Spleen (tissue), 11 donors: Measurements from ENCODE around the gene EFS. TPM values are rescaled to one million over a fixed set of nuclear protein-coding genes. Genes with fewer than 3 reads are reported as not detected.
"Not testable (repeated sequence)": the region's sequence is repeated elsewhere in the genome, so short reads cannot be mapped to it uniquely, and the experiment has no call there.

Experiments
- DNase-seq: peaks from one replicate; pipeline ENCODE4 v3.0.0-alpha.2; 2020
- H3K27ac ChIP-seq, 8 donors: fragments of 200-600 bp; sonication (generic) in 7 of 8; 1 replicate in 4 of 8; 2 replicates in 4 of 8; pipeline versions ENCODE4 v1.5.0 to v1.8.0; 2016 to 2021; ENCODE audit warnings: inconsistent platforms in 4 of 8, mild to moderate bottlenecking in 4 of 8, moderate library complexity in 1 of 8
- H3K27me3 ChIP-seq, 7 donors: fragments of 200-600 bp; sonication (generic) in 6 of 7; replicated peaks in 1 of 7; 1 replicate in 4 of 7; 2 replicates in 3 of 7; pipeline versions ENCODE4 v1.5.0 to v1.8.0; 2016 to 2021; ENCODE audit warnings: inconsistent platforms in 3 of 7, mild to moderate bottlenecking in 1 of 7
- H3K36me3 ChIP-seq, 6 donors: fragments of 200-600 bp; sonication (generic) in 5 of 6; 1 replicate in 4 of 6; 2 replicates in 2 of 6; pipeline versions ENCODE4 v1.5.0 to v1.8.0; 2016 to 2021; ENCODE audit warnings: inconsistent platforms in 2 of 6
- H3K4me1 ChIP-seq, 6 donors: fragments of 200-600 bp; sonication (generic) in 5 of 6; 1 replicate in 3 of 6; 2 replicates in 3 of 6; pipeline versions ENCODE4 v1.5.0 to v1.8.0; 2016 to 2021; ENCODE audit warnings: inconsistent platforms in 3 of 6
- H3K4me3 ChIP-seq, 8 donors: fragments of 200-600 bp; sonication (generic) in 7 of 8; 1 replicate in 4 of 8; 2 replicates in 4 of 8; pipeline versions ENCODE4 v1.5.0 to v1.8.0; 2016 to 2021; ENCODE audit warnings: inconsistent platforms in 4 of 8, mild to moderate bottlenecking in 4 of 8, moderate library complexity in 2 of 8
- H3K9me3 ChIP-seq, 8 donors: fragments of 200-600 bp; sonication (generic) in 7 of 8; 1 replicate in 4 of 8; 2 replicates in 4 of 8; pipeline versions ENCODE4 v1.5.0 to v1.8.0; 2016 to 2021; ENCODE audit warnings: inconsistent platforms in 4 of 8
- CTCF ChIP-seq, 11 experiments: fragments of 200-600 bp in 7 of 11; fragments of 450-650 bp in 4 of 11; sonication (generic) in 4 of 11; IDR thresholded peaks in 8 of 11; conservative IDR thresholded peaks in 3 of 11; 1 replicate in 7 of 11; 2 replicates in 4 of 11; pipeline versions ENCODE4 v1.4.0 to v1.8.0; 2016 to 2021; ENCODE audit warnings: antibody characterized with exemption in 11 of 11, inconsistent platforms in 4 of 11, mild to moderate bottlenecking in 1 of 11
- POLR2A ChIP-seq, 3 donors: fragments of 450-650 bp; IDR thresholded peaks; one replicate each; pipeline ENCODE4 v1.5.1; 2017; ENCODE audit warnings: antibody characterized with exemption in 3 of 3, mild to moderate bottlenecking in 1 of 3
- POLR2AphosphoS5 ChIP-seq, 3 donors: sonication (generic); formaldehyde crosslinking; IDR thresholded peaks; one replicate each; pipeline ENCODE4 v1.5.1; 2017; ENCODE audit warnings: antibody characterized with exemption in 3 of 3
- whole genome bisulfite sequencing, 5 donors: extraction: QIAGEN DNeasy Blood & Tissue Kit in 3 of 5; methylation state at CpG; one replicate each; pipeline versions ENCODE4 v1.1.5 to v1.1.7; 2013 to 2018; 5-methylcytosine and 5-hydroxymethylcytosine counted together
- intact Hi-C: fragments of 100-400 bp; cut with DNase I; formaldehyde crosslinking; loops from one replicate; pipeline ENCODE4 v1.15.0; 2023; ENCODE audit warnings: low total_unique reads
- polyA plus RNA-seq, 3 donors: library from polyadenylated mRNA; stranded (reverse); fragments of 200-250 nt; gene quantifications; one replicate each; pipeline ENCODE4 v1.2.1, GENCODE V29; 2013
- total RNA-seq, 7 donors: library from RNA; depleted of rRNA in 3 of 7; stranded (reverse); fragments of >200 nt in 3 of 7; fragmentation: NEBNext Ultra II Directional in 4 of 7; extraction: Animal tissue kit (Norgen Biotek cat#: 25700) in 4 of 7; gene quantifications; one replicate each; pipeline versions ENCODE4 v1.1.0 to v1.2.1, GENCODE V29; 2016 to 2021
- donor health status: healthy with polysubstance abuse.
- donor health status: DM: no; HTN: no; CAD: no; lungs with moderate emphysema.
- donor health status: DM: no; HTN: no; CAD: no.
- donor health status: Bipolar disorder and iron deficiency.
- donor health status: healthy.
- donor health status: DM: no; HTN: no; CAD: no.
- donor health status: DM: yes; HTN: yes; CAD: no.

The EFS gene
- total and polyA plus RNA-seq, 10 donors: 1.8 to 6.7 (median 3.9) TPM

GRCh38 chr14:23389396-23389795, 24.4 kb upstream of the EFS start:
- intact Hi-C loops: no loop called here
- Histone ChIP-seq H3K36me3 (no peaks in the 10 kb centered on the region), H3K27me3 (peaks cover 0 to 28% (median 0%) of the 10 kb centered on the region in 7 donors), H3K27ac (no peak overlapping the region), H3K4me3 (no peak overlapping the region), H3K4me1 (no peaks in the 10 kb centered on the region), H3K9me3 (no peaks in the 10 kb centered on the region)
- no peak for DNase-seq
- no peak for TF ChIP-seq CTCF (IDR thresholded peaks at IDR 0.05 in 8 of 11, conservative IDR thresholded peaks at IDR 0.05 in 3 of 11)
- TF ChIP-seq POLR2A (IDR thresholded peaks at IDR 0.05): no peak
- no peak for TF ChIP-seq POLR2AphosphoS5 (IDR thresholded peaks at IDR 0.05)
- WGBS, 5 donors: 52 to 72% (median 63%) methylated on average over 12 of the region's 12 CpGs

DNA sequence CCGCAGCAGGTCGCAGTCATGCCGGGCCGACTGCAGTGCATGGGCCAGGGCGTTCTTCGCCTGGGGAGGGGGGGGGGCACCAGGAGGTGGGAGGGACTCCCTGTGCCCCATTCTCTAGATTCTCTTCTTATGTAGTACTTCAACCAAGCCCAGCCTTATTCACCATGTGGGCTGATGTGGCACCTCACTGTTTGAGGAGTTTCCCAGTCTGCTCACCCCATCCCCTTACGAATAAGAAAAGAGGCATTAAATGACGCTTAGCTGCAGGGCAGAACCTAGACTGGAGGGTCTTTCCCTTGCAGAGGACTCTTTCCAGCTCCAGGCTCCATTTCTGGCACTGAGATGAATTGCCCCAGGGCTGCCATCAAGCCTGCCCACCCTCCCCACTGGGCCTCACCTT, 24.0 kb upstream of the EFS start:
- WGBS, 5 donors: 79 to 95% (median 86%) methylated on average over 8 of the region's 8 CpGs
- DNase-seq: no peak
- Histone ChIP-seq H3K27ac (no peak overlapping the region), H3K4me3 (no peak overlapping the region), H3K36me3 (no peaks in the 10 kb centered on the region), H3K9me3 (no peaks in the 10 kb centered on the region), H3K27me3 (peaks cover 0 to 28% (median 0%) of the 10 kb centered on the region in 7 donors), H3K4me1 (no peaks in the 10 kb centered on the region)
- TF ChIP-seq POLR2AphosphoS5 (IDR thresholded peaks at IDR 0.05) (no peak), CTCF (IDR thresholded peaks at IDR 0.05 in 8 of 11, conservative IDR thresholded peaks at IDR 0.05 in 3 of 11) (no peak), POLR2A (IDR thresholded peaks at IDR 0.05) (no peak)
- intact Hi-C loops: no loop called here

DNA sequence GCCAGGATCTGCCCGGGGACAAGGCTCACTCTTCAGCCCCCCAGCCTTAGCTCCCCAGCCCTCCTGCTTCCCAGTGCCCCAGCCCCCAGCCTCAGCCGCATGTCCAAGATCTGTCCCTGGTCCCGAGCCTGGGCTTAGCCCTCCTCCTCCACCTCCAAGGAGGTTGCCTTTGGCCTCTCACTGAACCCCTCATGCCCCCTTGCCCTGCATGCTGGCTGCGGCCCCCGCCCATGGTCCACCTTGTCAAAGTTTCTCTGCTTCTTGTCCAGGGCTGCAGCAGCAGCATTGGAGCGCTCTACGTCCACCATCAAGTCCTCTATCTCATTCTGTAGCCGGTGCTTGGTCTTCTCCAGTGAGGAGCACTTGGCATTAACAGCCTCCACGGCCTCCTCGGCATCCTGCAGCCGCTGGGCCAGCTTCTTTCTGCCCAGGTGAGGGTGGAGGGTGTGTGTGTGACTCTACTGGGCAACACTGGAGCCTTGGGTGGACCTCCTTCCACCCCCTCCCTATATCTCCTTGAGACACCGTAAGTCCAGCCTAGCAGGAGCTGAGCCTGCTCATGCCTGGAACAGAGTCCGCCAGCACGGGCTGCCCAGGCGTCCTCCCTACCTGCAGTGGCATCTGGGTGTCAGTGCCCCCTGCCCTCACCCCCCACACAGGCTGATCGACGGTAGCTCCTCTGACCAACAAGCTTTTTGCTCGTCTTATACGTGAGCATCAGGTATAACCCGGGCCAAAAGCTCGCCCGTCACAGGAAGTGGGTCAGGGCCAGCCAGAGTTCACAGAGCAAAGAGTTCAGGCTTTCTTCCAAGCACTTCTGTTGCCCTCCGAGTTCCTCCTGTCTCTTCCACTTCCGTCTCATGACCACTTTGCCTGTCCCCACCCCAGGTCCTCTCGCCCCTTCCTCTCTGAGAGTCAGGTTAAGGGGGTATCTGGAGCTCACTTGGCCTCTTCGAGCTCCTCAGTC, 23.2 kb upstream of the EFS start:
- H3K4me3 ChIP-seq: no peak overlapping the region
- TF ChIP-seq POLR2AphosphoS5 (IDR thresholded peaks at IDR 0.05) (no peak), CTCF (IDR thresholded peaks at IDR 0.05 in 8 of 11, conservative IDR thresholded peaks at IDR 0.05 in 3 of 11) (no peak), POLR2A (IDR thresholded peaks at IDR 0.05) (no peak)
- no peak overlapping the region for H3K27ac ChIP-seq
- no peak for DNase-seq
- 76 to 82% (median 77%) methylated on average over 26 of the region's 26 CpGs for WGBS, 5 donors
- H3K4me1 ChIP-seq: no peaks in the 10 kb centered on the region
- H3K36me3 ChIP-seq: no peaks in the 10 kb centered on the region
- intact Hi-C loops: no loop called here
- peaks cover 0 to 24% (median 0%) of the 10 kb centered on the region in 7 donors for H3K27me3 ChIP-seq
- H3K9me3 ChIP-seq: no peaks in the 10 kb centered on the region

DNA sequence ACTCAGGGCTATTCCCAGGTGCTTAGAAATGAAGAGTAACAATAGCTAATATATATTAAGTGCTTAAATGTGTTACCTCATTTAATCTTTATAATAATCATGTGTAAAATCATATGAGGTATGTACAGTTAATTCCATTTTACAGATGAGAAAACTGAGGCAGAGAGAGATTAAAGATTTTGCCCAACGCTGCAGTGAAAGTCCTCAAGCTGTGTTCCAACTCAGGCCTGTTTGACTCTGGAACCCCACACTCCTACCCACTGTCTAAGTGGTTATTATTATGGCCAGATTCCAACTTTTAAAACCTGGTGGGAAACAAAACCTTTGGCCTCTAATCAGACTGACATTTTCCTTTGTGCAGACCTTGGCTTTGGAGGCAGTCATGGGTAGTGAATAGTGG, 22.0 kb upstream of the EFS start:
- Histone ChIP-seq H3K4me1 (no peaks in the 10 kb centered on the region), H3K9me3 (no peaks in the 10 kb centered on the region), H3K36me3 (no peaks in the 10 kb centered on the region), H3K27me3 (peaks cover 0 to 25% (median 0%) of the 10 kb centered on the region in 7 donors), H3K27ac (no peak overlapping the region), H3K4me3 (no peak overlapping the region)
- TF ChIP-seq CTCF (IDR thresholded peaks at IDR 0.05 in 8 of 11, conservative IDR thresholded peaks at IDR 0.05 in 3 of 11) (no peak), POLR2A (IDR thresholded peaks at IDR 0.05) (no peak), POLR2AphosphoS5 (IDR thresholded peaks at IDR 0.05) (no peak)
- intact Hi-C loops: no loop called here
- DNase-seq: no peak
- WGBS, 5 donors: 80 to 100% (median 95%) methylated on average over 1 of the region's 1 CpG

GRCh38 chr14:23386266-23386657, 21.3 kb upstream of the EFS start:
- 86 to 90% (median 89%) methylated on average over 13 to 17 of the region's 17 CpGs for WGBS, 5 donors
- H3K4me1 ChIP-seq, intact Hi-C loops, H3K36me3 ChIP-seq, DNase-seq, H3K9me3 ChIP-seq, H3K4me3 ChIP-seq, H3K27ac ChIP-seq: not testable (repeated sequence)
- peaks cover 0 to 32% (median 3%) of the 10 kb centered on the region in 7 donors for H3K27me3 ChIP-seq
